Epithelial cell of proximal tubule (primary cell): ENCODE results near the gene C10orf90. TPM values are rescaled to one million over a fixed set of nuclear protein-coding genes. Genes with fewer than 3 reads are reported as not detected.

Source experiments
- DNase-seq: peaks from one replicate; pipeline ENCODE4 v3.0.0-alpha.2; 2011; ENCODE audit warnings: low read depth
- H3K4me3 ChIP-seq: 2 replicates; pipeline ENCODE4 v1.5.1; 2011; ENCODE audit warnings: low read depth, mild to moderate bottlenecking, low read length
- CTCF ChIP-seq: conservative IDR thresholded peaks from 2 replicates; pipeline ENCODE4 v1.5.1; 2012; ENCODE audit warnings: low read depth, mild to moderate bottlenecking, low read length
- total RNA-seq: library from RNA; depleted of rRNA; stranded (reverse); fragments of >200 nt; gene quantifications from 2 replicates; pipeline ENCODE4 v1.2.3, GENCODE V29; 2015

C10orf90 gene
- total RNA-seq, 1 donor from 2014 or later, result not detected

GRCh38 chr10:126525326-126525725 lies 145.2 kb downstream of the C10orf90 start:
- DNase-seq, result no peak
- no peak overlapping the region for H3K4me3 ChIP-seq
- no peak for TF ChIP-seq CTCF

- TF ChIP-seq CTCF, result no peak
Measured at GRCh38 chr10:126524526-126524925, 146.0 kb downstream of the C10orf90 start.

GRCh38 chr10:126523071-126523470 lies 147.4 kb downstream of the C10orf90 start:
- DNase-seq, result no peak
- no peak for TF ChIP-seq CTCF
- H3K4me3 ChIP-seq, result no peak overlapping the region

More at GRCh38 chr10:126524526-126524925, 146.0 kb downstream of the C10orf90 start:
- DNase-seq, result no peak
- H3K4me3 ChIP-seq, result no peak overlapping the region

- TF ChIP-seq CTCF, result no peak
- no peak for DNase-seq
- no peak overlapping the region for H3K4me3 ChIP-seq
Measured at GRCh38 chr10:126521399-126521798, 149.1 kb downstream of the C10orf90 start.

GRCh38 chr10:126520751-126521317 lies 149.7 kb downstream of the C10orf90 start:
- peak; percentile 31 for TF ChIP-seq CTCF
- no peak overlapping the region for H3K4me3 ChIP-seq
- no peak for DNase-seq

- H3K4me3 ChIP-seq, result no peak overlapping the region
- no peak for DNase-seq
- no peak for TF ChIP-seq CTCF
Measured at GRCh38 chr10:126519992-126520391, 150.5 kb downstream of the C10orf90 start.

- H3K4me3 ChIP-seq, result no peak overlapping the region
- TF ChIP-seq CTCF, result no peak
- no peak for DNase-seq
Measured at GRCh38 chr10:126519185-126519584, 151.3 kb downstream of the C10orf90 start.
